Vein endothelial cell (primary cell): Measurements from ENCODE around the gene POMT2. TPM values are rescaled to one million over a fixed set of nuclear protein-coding genes. Genes with fewer than 3 reads are reported as not detected.

Experiments used
- small RNA-seq: library from RNA; depleted of rRNA; stranded (forward); fragments of <200 nt; gene quantifications from one replicate; pipeline ENCODE3, GENCODE V24; 2012
- total RNA-seq: library from RNA; depleted of rRNA; stranded (reverse); fragments of >200 nt; gene quantifications from 2 replicates; pipeline ENCODE4 v1.2.3, GENCODE V29; 2012

Gene POMT2
- 13.1 and 16.0 TPM in 2 replicates for total RNA-seq

GRCh38 chr14:77320238-77320935, at the start of gene POMT2:
TSS of gene POMT2 (minus strand) at chr14:77320883. CDS start at chr14:77320681, 202 bp downstream.

GRCh38 chr14:77271113-77271710, 49.5 kb downstream of the POMT2 start, which contains the start of gene NGB:
TSS of gene NGB (minus strand) at chr14:77271206. CDS start at chr14:77270937, 269 bp downstream.

Small RNA genes lying within 50 kb of the gene (small RNA-seq; reads per million reads assigned to genes)
- not detected for gene MIR1260A

Other genes starting within 250 kb of the POMT2 start
- gene CIPC, start 222.6 kb downstream of the POMT2 start, total RNA-seq: 18.7 and 23.2 TPM in 2 replicates
- gene ZDHHC22, start 179.1 kb downstream of the POMT2 start, total RNA-seq: under 0.01 TPM in 1 of 2 replicates, not detected in the other
- gene TMEM63C, start 139.1 kb downstream of the POMT2 start, total RNA-seq: not detected in 2 replicates
- not detected in 2 replicates for gene NGB, start 49.7 kb downstream of the POMT2 start, total RNA-seq
- gene GSTZ1, start 153 bp upstream of the POMT2 start, total RNA-seq: 27.3 and 35.6 TPM in 2 replicates
- gene TMED8, start 56.2 kb upstream of the POMT2 start, total RNA-seq: 12.7 and 16.3 TPM in 2 replicates
- gene SAMD15, start 56.5 kb upstream of the POMT2 start, total RNA-seq: 0.98 and 1.6 TPM in 2 replicates
- under 0.01 TPM in 1 of 2 replicates, not detected in the other for gene NOXRED1, start 102.6 kb upstream of the POMT2 start, total RNA-seq
- 40.8 and 42.8 TPM in 2 replicates for gene VIPAS39, start 136.7 kb upstream of the POMT2 start, total RNA-seq
- 76.1 and 107 TPM in 2 replicates for gene AHSA1, start 137.2 kb upstream of the POMT2 start, total RNA-seq
- under 0.01 and 0.10 TPM in 2 replicates for gene ISM2, start 177.9 kb upstream of the POMT2 start, total RNA-seq